GF-D8 (cell line): Measurements from ENCODE around the gene SLFNL1.

Experiments
- DNase-seq: peaks from one replicate; lab custom pipeline; 2025; lab: John Stamatoyannopoulos, UW

SLFNL1 gene

DNA sequence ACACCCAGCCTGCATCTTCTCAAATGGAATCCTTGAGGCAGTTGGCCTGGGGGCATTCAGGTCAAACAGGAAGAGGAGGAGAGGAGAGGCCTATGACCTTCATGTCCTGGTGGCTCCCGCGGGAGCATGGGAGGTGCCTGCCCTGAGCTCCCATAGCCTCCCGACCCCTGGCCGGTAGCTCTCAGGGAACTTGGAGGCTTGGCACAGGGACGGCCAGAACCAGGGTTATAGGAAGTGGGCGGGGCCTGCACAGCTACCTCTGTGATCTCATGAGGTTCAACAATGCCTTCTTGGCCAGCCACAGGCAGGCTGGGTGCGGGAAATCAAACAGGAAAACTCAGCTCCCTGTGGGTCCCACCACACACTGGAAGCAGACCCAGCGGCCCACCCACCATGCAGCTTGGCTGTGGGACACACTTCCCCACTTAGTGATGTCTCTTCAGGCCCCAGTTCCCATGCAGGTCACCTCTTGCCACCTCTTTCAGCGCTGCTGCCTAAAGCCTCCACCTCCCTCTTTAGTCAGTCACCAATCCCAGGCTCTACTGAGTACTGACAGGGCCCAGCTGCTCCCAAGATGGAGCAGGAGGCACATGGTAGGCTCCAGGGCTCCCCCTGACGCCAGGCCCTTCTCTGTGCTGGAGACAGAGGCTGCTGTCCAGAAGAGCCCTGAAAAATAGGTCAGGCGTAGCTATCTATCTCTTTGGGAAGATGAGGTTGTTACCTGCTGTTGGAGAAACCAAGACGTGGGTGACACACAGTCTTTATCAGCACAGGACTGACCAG, at the start of gene SLFNL1:
Gene SLFNL1 (minus strand): TSS at position 200 of the 783 bp plus-strand sequence. CDS start 1,065 bp downstream, outside the sequence.
- no peak for DNase-seq

DNA sequence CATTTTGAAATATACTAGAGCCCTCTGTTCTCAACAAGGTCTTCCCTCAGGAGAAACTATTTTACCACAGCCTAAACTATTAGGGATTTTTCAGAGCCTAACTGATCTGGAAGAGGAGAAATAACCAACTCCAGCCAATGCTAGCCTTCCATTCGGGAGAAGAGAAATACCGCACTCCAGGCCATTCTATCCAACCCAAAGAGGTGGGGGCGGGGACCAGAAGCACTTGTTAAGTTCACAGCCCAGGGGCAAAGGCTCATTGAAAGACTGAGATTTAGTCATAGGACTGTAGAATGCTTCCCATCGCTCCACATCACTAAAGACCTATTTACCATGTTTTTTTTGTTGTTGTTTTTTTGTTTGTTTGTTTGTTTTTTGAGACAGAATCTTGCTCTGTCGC, 35.4 kb upstream of the SLFNL1 start:
- DNase-seq, result no peak

DNA sequence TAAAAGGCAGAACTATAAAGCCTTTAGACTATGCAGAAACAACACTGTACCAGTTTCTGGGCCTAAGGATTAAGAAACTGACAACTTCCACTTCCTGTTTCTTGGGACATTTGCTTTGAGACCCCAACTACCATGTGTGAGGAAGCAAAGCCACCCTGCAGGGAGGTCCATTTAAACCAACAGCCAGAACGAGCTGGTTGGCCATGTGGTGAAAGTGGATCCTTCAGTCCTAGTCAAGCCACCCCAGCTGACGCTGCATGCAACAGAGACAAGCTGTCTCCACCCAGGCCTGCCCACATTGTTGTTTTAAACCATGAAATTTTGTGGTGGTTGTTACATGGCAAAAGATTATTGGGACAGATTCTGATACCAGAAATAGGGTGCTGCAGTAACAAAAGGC, 31.8 kb upstream of the SLFNL1 start:
- peak; percentile 24 for DNase-seq

DNA sequence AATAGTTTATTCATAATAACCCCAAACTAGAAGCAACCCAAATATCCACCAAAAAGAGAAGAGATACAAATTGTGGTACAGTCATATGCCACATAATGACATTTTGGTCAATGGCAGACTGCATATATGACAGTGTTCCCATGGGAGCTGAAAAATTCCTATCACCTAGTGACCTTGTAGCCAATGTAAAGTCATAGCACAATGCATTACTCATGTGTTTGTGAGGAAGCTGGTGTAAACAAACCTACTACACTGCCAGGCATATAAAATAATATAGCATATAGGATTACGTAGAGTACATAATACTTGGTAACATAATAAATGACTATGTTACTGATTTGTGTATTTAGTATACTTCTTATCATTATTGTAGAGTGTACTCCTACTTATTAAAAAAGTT, 29.5 kb upstream of the SLFNL1 start:
- no peak for DNase-seq

DNA sequence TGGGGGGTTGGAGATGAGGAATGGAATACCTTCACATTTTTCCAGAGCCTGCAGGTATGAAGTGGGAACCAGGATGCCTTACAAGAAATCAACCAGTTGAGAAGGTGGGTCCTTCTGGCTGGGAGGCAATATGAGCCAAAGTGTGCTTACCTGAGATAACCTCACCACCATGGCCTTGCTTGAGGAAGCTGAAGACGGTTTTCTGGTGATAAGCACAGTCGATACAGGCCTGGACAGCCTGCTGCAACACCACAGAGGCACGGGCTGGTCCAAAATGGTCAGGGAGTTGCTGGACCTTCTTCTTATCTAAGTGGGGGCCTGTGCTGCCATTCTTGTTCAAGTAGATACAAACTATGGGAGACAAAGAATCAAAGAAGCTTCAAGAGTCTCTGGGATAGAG, 27.0 kb upstream of the SLFNL1 start:
- no peak for DNase-seq

DNA sequence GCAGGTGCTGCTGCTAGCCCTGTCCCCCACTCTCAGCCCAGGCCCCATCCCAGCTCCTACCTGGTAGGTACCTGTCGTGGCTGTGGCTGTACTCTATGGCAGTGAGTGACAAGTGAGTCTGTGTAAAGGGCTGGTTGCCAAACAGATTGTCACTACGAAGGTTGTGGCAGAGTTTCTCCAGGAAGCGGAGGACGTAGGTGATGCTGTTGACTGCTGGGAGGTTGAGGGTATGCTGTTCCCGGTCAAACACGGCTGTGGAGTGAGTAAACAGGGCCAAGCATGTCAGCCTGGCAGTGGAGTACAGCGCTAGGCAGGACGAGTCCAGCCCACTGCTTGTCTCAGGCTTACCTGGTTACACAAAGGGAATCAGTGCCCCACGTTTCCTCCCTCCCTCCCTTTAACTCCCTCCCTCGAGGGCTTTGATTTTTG, 24.8 kb upstream of the SLFNL1 start:
- no peak for DNase-seq

DNA sequence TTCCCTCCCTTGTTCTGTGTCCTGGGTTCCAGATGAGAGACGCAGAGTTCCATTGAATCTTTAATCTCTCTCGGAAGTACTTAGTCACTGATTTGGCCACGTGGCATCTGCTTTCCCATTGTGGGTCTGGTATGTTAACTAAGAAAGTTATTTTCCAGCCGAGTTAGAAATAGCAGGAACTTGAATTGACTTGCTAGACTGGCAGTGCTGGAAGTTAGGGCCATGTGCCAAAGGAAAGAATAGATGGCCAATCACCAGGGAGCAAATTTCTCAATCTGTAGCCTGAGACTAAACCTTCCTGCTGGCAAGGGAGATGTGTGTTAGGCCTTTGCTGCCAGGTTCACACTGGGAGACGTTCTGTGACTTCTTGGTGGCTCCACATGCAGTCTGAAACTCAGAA, 24.2 kb upstream of the SLFNL1 start:
- DNase-seq, result no peak

DNA sequence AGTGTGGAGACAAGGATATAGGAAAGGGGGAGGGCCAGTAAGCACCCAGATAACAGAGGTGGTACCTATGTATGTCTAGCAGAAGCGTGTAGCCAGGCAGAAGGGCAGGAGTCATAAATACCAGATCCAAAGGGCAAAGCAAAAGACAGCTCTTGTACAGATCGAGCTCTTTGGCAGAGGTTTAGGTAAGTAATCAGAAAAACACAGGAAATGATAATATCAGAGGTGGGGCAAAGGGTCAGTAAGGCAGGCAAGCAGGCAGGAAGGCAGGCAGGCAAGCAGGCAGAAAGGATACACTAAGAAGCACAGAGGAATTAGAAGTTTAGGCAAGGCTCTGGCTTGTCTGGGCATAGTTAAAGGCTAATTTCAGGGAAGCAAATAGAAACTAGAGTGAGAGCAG, 22.7 kb upstream of the SLFNL1 start:
- DNase-seq, result no peak

DNA sequence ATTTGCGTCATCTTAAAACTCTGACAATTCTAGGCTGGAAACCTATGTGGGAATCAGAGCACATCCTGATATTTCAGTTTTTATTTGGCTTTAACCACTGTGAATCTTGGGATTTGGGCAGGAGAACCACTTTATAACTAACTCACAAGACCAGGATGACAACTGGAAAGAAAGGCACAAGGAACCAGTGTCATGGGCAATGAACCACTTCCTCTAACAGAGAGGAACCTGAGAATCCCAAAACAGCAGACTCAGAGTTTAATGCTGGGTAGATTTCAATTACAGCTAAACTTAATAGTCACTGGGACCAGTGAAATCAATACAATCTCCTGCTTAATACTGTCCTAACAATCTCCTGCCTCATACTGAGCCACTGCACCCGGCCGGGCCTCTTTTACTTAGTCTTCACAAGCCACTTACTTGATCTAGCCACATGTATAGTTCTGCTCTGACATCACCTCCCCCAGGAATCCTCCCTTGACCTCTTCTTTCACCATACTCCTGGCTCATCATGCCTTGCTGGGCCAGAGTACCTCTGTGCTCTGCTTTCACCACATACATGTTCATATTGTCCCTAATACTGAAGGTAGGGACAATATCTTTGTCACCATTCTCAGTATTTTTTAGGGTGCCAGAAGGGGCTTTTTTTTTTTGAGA, 20.2 kb upstream of the SLFNL1 start:
- DNase-seq, result no peak

DNA sequence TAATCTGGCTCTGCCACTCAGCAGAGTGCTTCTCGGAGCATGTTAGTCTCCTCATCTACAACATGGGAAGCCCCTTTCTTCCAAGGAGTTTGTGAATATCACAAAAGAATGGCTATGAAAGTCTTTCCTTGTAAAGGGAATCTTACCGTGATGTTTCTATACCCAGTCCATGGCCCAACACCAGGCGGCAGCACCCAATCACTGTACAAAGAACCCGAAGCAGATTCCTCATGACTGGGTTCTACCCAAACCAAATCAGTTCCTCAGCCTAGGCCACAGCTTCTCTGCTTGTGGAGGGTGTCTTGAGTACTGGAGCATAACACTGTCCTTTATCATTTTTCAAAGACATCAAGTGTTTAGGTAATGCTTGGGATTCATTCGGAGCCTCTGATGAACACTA, 16.6 kb upstream of the SLFNL1 start:
- DNase-seq, result no peak

DNA sequence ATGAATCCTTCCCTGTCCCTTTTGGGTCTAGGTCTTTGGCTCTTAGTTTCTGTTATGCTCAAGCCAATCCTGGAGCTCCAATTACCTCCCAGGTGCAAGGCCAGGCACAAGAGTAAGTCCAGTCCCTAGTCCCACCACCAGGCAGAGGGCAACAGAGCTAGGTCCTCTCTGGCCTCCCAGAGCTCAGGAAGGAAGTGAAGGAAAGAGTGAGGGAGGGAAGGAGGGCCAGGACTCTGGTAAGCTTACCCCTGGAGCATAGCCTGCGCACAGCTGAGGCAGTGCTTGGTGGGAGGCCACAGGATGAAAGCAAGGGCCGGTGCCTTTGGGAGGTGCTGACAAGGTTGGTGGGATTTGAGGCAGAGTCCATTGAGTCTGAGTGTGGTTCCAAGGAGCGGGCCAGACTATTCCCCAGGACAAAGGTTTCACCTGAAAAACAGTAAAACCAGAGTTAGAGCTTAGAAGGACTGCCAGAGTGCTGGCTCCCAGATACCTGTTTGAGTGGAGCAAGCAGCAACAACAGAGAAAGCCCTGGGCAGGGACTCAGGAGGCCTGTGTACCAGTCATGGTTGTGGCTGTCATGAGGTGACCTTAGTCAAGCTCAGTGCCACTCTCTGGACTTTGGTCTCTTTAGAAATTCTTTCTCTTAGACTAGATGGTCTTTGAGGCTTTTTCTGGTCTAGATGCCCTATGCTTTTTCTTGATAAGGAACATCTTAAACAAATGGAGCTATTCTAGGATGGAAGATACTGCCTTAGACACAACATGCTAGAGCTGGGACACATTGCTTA, 15.8 kb upstream of the SLFNL1 start:
- no peak for DNase-seq

DNA sequence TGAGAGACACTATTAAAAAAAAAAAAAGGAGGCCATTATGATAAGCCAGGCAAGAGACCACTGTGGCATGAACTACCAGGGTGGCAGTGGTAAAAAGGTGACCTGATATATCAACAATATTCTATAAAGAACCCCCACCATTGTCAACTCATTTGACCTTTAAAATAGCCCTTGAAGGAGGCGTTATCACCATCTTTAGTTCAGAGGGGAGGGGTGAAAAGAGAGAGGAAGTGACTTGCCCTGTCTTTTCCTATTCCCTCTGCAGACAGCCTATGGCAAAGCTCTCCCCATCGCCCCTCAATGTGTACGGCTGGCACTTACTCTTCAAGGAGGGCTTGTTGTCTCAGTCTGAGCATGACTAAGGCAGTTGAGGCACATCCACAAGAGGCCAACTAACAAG, 11.7 kb upstream of the SLFNL1 start:
- no peak for DNase-seq

DNA sequence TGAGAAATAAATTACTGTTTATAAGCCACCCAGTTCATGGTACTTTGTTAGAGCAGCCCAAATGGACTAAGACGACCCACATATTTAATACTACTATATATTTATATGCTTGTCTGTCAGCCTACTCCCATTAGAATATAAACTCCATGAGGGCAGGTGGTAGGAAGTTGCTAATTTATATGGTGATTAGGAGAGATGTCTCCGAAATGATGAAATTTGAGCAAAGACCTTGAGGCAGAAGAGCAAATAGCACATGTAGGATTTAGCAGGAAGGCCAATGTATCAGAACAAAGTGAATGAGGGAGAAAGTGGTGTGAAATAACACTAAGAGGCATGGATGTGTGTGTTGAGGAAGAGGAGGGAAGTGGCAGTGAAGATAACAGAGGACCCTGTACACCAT, 10.6 kb upstream of the SLFNL1 start:
- no peak for DNase-seq

DNA sequence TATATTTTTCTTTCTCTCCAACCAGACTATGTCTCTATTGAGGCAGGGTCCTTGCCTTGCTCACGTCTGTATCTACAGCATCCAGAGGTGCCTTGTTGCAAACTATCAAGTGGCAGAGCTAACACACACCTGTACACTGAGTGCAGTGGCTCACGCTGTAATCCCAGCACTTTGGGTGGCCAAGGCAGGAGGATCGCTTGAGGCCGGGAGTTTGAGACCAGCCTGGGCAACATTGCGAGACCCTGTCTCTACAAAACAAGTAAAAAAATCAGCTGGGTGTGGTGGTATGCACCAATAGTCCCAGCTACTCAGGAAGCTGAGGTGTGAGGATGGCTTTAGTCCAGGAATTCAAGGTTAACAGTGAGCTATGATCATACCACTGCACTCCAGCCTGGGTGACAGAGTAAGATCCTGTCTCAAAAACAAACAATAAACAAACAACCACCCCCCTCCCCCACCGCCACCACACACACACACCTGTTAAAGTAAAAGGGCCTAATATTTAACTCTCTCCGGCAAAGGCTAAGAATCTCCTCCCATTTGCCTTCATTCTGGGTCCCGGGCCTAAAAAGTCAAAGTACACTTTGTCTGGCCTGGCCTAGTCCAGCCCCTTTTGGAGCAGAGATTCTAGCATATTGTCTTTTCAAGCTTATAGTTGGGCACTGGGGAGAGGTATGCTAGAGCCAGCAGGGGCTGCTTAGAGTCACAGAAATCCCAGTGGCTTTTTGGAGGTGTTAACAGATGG, 9.5 kb upstream of the SLFNL1 start:
- no peak for DNase-seq

DNA sequence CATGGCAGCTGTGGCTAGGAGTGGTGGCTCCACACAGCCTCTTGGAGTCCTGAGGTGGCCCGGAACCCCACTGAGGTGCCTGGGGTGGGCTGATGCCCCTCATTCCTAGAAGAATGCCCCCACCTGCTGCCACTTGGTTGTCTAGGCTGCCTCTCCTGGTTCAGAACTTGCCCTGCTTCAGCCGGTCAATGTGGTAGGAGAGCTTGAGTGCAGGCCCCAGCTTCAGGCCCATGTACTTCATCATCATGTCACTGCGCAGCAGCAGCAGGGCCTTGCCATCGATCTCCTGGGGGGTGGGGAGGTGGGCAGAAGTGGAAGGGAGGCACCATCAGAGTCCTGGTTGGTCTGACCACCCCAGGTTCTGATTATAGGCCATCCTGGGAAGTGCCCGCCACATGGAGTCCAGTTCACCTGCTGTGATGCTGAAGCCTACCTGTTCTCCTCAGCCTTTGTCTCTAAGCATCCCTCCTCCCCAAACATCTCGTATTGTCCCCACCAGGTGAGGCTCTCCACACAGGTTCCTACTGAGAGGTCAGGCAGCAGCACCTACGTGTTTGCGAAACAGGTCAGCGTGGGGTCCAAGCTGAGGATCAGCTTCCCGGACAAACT, 6.6 kb upstream of the SLFNL1 start:
- DNase-seq, result no peak

DNA sequence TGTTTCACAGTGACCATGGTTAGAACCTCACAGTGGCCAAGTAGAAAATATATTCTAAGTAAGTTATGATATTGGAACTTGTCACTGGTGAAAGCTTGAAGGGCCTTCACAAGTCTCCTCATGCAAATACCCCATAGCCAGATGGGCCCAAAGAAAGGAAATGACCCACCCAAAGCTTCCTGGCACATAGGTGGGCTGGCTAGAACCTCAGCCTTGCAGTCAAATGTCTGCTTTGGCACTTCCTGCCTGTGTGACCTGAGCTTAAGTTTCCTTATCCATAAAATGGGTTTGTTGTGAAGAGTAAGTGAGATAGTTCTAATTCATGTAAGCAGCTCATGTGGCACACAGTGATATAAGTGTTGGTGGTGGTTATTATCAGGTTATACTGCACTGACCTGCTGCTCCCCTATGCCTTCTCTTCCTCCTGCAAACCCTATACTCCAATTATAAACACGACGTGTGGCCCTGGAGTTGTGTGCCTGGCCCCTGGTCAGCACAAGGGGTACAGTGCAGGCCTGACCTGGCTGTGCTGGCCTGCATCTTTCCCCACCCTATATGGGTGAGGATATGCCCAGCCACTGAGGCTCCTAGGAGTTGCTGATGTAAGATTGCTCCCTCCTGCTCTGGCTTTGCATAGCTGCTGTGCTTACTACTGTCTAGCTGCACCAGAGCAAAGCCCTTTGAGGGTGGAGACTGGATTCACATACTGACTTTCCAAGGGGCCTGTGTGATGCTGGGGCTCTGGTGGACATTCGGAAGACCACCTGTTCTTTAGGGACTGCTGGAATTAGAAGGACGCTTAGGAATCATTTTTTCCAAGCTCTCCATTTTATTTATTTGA, 4.7 kb upstream of the SLFNL1 start:
- no peak for DNase-seq

DNA sequence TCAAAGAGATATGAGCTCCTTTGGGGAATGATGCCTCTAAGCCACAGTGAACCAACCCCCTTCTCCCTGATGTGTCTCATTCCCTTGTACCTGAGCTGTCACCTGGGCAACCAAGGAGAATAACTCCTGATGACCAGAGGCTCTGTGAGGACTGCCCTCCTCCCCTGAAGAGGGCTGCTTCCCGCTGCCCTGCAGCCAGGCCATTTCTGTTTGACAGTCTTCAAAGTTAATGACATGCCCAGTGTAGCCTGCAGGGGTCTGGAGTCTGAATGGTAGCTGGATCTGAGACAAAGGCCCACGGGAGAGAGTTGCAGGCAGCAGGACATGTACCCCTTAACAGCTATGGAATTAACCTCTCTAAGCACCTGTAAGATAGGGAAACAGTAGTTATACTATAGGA, 3.4 kb upstream of the SLFNL1 start:
- DNase-seq, result no peak

DNA sequence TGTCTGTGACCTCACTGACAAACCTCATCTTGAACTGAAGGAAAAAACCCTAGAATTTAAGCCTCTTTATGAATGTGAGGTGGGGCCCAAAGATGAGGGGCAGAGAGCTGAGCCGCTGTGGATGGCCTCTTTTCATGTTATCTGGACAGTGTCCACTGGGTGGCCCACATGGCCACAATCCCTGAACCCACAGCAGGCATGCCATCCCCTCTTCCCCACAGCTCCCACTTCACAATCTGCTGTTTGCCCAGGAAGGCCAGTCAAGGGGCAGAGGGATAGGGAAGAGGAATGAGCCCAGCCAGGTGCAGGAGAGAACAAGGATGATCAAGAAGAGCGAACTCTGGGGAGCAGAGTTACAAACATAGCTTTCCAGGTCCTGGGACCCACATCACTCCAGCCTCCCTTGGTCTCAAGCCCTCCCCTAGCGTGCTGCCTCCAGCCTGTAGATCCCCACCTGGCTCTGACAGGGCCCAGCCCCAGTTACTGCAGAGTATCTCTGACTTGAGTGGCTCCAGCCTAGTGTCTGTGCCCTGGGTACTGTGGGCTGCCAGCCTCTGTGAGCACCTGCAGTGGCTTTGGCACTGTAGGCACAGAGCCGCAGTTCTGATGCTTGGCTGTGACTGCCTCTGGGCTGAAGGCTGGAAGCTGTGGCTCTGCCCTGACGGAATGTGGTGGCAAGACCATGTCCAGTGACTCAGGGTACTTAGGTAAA, 1.9 kb upstream of the SLFNL1 start:
- DNase-seq, result no peak

DNA sequence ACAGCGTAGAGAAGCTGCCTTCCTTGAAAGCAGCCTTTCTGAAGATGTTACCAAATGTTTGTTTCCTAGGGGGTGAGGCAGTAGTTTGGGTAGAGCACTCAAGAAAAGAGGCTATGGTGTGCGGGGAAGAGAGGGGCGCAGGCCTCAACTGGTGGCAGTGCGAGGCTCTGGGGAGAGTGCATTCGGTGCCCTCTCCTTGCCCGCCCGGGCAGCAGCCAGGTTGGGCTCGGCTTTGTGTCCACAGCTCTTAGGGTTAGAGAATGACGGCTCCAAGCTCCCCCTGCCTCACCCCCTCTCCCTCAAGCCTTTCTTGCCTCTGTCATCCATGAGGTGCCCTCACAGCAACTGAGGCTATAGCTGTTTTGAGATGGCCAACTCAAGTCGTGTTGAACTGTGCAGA, 899 bp upstream of the SLFNL1 start:
- DNase-seq, result no peak

DNA sequence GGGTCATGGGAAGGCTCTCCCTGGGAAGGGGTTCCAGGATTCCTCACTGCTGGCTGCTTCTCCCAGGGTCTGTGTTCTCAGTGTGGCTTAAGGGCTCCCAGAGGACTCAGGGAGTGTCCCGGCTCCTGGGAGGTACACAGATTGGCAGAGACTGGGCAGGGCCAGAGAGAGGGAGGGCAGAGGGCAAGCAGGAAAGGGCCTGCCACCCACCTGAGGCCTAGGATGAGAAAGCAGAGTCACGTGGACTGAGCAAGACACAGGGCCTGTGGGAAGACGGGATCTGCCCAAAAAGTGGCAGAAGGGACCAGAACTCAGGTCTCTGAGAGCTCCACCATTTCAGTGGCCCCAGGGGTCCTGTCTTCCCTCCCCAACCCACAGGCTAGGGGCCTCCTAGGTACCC, 871 bp downstream of the SLFNL1 start:
- no peak for DNase-seq
